Gastrocnemius medialis (tissue), 4 donors: Measurements from ENCODE around the gene RAD51C. TPM values are rescaled to one million over a fixed set of nuclear protein-coding genes. Genes with fewer than 3 reads are reported as not detected.
A peak's percentile ranks its signal among the peaks of the same experiment; 100 is the strongest.

Experiments used
- ATAC-seq, 2 donors: fragments of 150-250 bp; one replicate each; pipeline ENCODE4 v1.9.1; 2016
- DNase-seq, 2 donors: peaks; one replicate each; pipeline ENCODE4 v3.0.0-alpha.2; 2019
- H3K27ac ChIP-seq, 4 donors: fragments of 200-600 bp; sonication (generic); 1 replicate in 1 of 4; 2 replicates in 3 of 4; pipeline ENCODE4 v1.5.1; 2016 to 2018; ENCODE audit warnings: mild to moderate bottlenecking in 2 of 4, moderate library complexity in 1 of 4
- H3K27me3 ChIP-seq, 3 donors: fragments of 200-600 bp; sonication (generic) in 2 of 3; 1 replicate in 1 of 3; 2 replicates in 2 of 3; pipeline versions ENCODE4 v1.5.1 to v1.6.0; 2016 to 2019; ENCODE audit warnings: mild to moderate bottlenecking in 1 of 3, moderate library complexity in 1 of 3
- H3K36me3 ChIP-seq, 2 donors: fragments of 200-600 bp; sonication (generic) in 1 of 2; one replicate each; pipeline ENCODE4 v1.5.1; 2017 to 2018
- H3K4me1 ChIP-seq, 2 donors: fragments of 200-600 bp; sonication (generic) in 1 of 2; one replicate each; pipeline ENCODE4 v1.5.1; 2016 to 2017; ENCODE audit warnings: mild to moderate bottlenecking in 2 of 2
- H3K4me3 ChIP-seq, 4 donors: fragments of 200-600 bp; sonication (generic) in 3 of 4; 1 replicate in 1 of 4; 2 replicates in 3 of 4; pipeline ENCODE4 v1.5.1; 2016 to 2019; ENCODE audit warnings: mild to moderate bottlenecking in 2 of 4
- H3K9me3 ChIP-seq, 3 donors: fragments of 200-600 bp; sonication (generic) in 2 of 3; 1 replicate in 1 of 3; 2 replicates in 2 of 3; pipeline ENCODE4 v1.5.1; 2016 to 2019
- CTCF ChIP-seq, 5 experiments: fragments of 450-650 bp in 3 of 5; fragments of 200-600 bp in 2 of 5; sonication (generic) in 2 of 5; IDR thresholded peaks in 4 of 5; conservative IDR thresholded peaks in 1 of 5; 1 replicate in 4 of 5; 2 replicates in 1 of 5; pipeline ENCODE4 v1.5.1; 2016 to 2019; ENCODE audit warnings: antibody characterized with exemption in 5 of 5, mild to moderate bottlenecking in 3 of 5, moderate library complexity in 3 of 5
- POLR2A ChIP-seq, 2 donors: fragments of 450-650 bp; IDR thresholded peaks; one replicate each; pipeline ENCODE4 v1.6.1; 2017; ENCODE audit warnings: antibody characterized with exemption in 2 of 2, mild to moderate bottlenecking in 2 of 2, moderate library complexity in 2 of 2
- in situ Hi-C, 4 donors: fragments of 200-750 bp; cut with MboI; loops; one replicate each; pipeline versions ENCODE4 v1.15.0 to v1.8.0; 2017; ENCODE audit warnings: low sequenced_read_pairs in 4 of 4
- intact Hi-C: fragments of 100-400 bp; cut with DNase I; formaldehyde crosslinking; loops from one replicate; pipeline ENCODE4 v1.15.1; 2023; ENCODE audit warnings: low total_unique reads
- total RNA-seq, 4 donors: library from RNA; depleted of rRNA; stranded (reverse); fragments of >200 nt; gene quantifications; one replicate each; pipeline versions ENCODE4 v1.1.0 to v1.2.3, GENCODE V29; 2016

The RAD51C gene
- total RNA-seq, 4 donors from 2014 or later = 6.4 to 18.7 (median 12.5) TPM

- no peaks in the 10 kb centered on the region for H3K9me3 ChIP-seq
- TF ChIP-seq POLR2A (IDR thresholded peaks at IDR 0.05) (no peak), CTCF (IDR thresholded peaks at IDR 0.05 in 4 of 5, conservative IDR thresholded peaks at IDR 0.05 in 1 of 5) (no peak)
- no peak for DNase-seq
- peaks cover 0 to 9% of the 10 kb centered on the region in 2 donors for H3K36me3 ChIP-seq
- in situ Hi-C loops (loop anchor here in 1 of 4 donors (10.0 kb wide), 1 partner anchor 167 kb away; no protein-coding TSS in a partner anchor), intact Hi-C loops (loop anchor here (1.0 to 5.0 kb wide), 3 partner anchors 60 to 172 kb away; no protein-coding TSS in a partner anchor)
- ATAC-seq = no peak
- H3K4me1 ChIP-seq = peaks cover 10 to 12% of the 10 kb centered on the region in 2 donors
- H3K4me3 ChIP-seq = peak within 1 kb of the TSS; percentile 65 to 80 (median 79)
- H3K27ac ChIP-seq = peak within 1 kb of the TSS; percentile 74 to 79 (median 76)
- H3K27me3 ChIP-seq = no peaks in the 10 kb centered on the region
Observed at GRCh38 chr17:58691701-58692238, 632 bp upstream of the RAD51C start, which contains the start of gene TEX14. Gene TEX14, minus strand, starts transcription at chr17:58692045. Its CDS starts 40,044 bp downstream, at chr17:58652001.

- H3K4me3 ChIP-seq = peak overlapping the region; percentile 65 to 80 (median 79)
- intact Hi-C loops = loop anchor here (5.0 kb wide), 1 partner anchor 161 kb away; no protein-coding TSS in a partner anchor
- no peaks in the 10 kb centered on the region for H3K9me3 ChIP-seq
- DNase-seq (no peak), ATAC-seq (no peak)
- peak overlapping the region; percentile 74 to 79 (median 76) for H3K27ac ChIP-seq
- in situ Hi-C loops = loop anchor here in 1 of 4 donors (10.0 kb wide), 1 partner anchor 168 kb away; no protein-coding TSS in a partner anchor
- peaks cover 10 to 12% of the 10 kb centered on the region in 2 donors for H3K4me1 ChIP-seq
- no peak for TF ChIP-seq POLR2A (IDR thresholded peaks at IDR 0.05)
- no peak for TF ChIP-seq CTCF (IDR thresholded peaks at IDR 0.05 in 4 of 5, conservative IDR thresholded peaks at IDR 0.05 in 1 of 5)
- H3K36me3 ChIP-seq = peaks cover 0 to 9% of the 10 kb centered on the region in 2 donors
- H3K27me3 ChIP-seq = no peaks in the 10 kb centered on the region
Observed at GRCh38 chr17:58693208-58693607, 806 bp downstream of the RAD51C start.

- Histone ChIP-seq H3K36me3 (peaks cover 0 to 9% of the 10 kb centered on the region in 2 donors), H3K9me3 (no peaks in the 10 kb centered on the region), H3K27ac (no peak overlapping the region), H3K4me3 (no peak overlapping the region), H3K27me3 (no peaks in the 10 kb centered on the region), H3K4me1 (peaks cover 10 to 12% of the 10 kb centered on the region in 2 donors)
- TF ChIP-seq POLR2A (IDR thresholded peaks at IDR 0.05) (no peak), CTCF (IDR thresholded peaks at IDR 0.05 in 4 of 5, conservative IDR thresholded peaks at IDR 0.05 in 1 of 5) (no peak)
- no peak for DNase-seq
- ATAC-seq = no peak
- in situ Hi-C loops = loop anchor here in 1 of 4 donors (10.0 kb wide), 1 partner anchor 169 kb away; no protein-coding TSS in a partner anchor
- intact Hi-C loops = loop anchor here (5.0 kb wide), 1 partner anchor 161 kb away; no protein-coding TSS in a partner anchor
Observed at GRCh38 chr17:58693751-58694150, 1.3 kb downstream of the RAD51C start.

GRCh38 chr17:58694302-58694701 is 1.9 kb downstream of the RAD51C start:
- no peak for DNase-seq
- TF ChIP-seq POLR2A (IDR thresholded peaks at IDR 0.05) (no peak), CTCF (IDR thresholded peaks at IDR 0.05 in 4 of 5, conservative IDR thresholded peaks at IDR 0.05 in 1 of 5) (no peak)
- no peak for ATAC-seq
- H3K27ac ChIP-seq = no peak overlapping the region
- H3K36me3 ChIP-seq = peaks cover under 1 to 9% of the 10 kb centered on the region in 2 donors
- H3K9me3 ChIP-seq = no peaks in the 10 kb centered on the region
- intact Hi-C loops = loop anchor here (5.0 kb wide), 1 partner anchor 162 kb away; no protein-coding TSS in a partner anchor
- H3K4me3 ChIP-seq = no peak overlapping the region
- H3K4me1 ChIP-seq = peaks cover 10 to 12% of the 10 kb centered on the region in 2 donors
- H3K27me3 ChIP-seq = no peaks in the 10 kb centered on the region
- in situ Hi-C loops = loop anchor here in 1 of 4 donors (10.0 kb wide), 1 partner anchor 170 kb away; no protein-coding TSS in a partner anchor
